A549 treated with ZK216348 at 1 μM for 4 hours (cell line): ENCODE measurements around the gene SMIM32. TPM values are rescaled to one million over a fixed set of nuclear protein-coding genes. Genes with fewer than 3 reads are reported as not detected.

Source experiments
- total RNA-seq: library from RNA; stranded (reverse); fragments of 200-300 nt; extraction: Qiagen RNA extraction; gene quantifications from 5 replicates; pipeline ENCODE4 v1.2.3, GENCODE V29; 2022; ENCODE audit warnings: low read depth

Gene SMIM32
- total RNA-seq = not detected in 5 replicates

GRCh38 chr5:136192526-136193321 lies at the start of gene SMIM32:
SMIM32 (minus strand) TSS chr5:136193162; CDS start chr5:136192524, 638 bp downstream.

Other genes starting within 250 kb of the SMIM32 start
- not detected in 5 replicates for gene LECT2, start 238.2 kb downstream of the SMIM32 start, total RNA-seq
- gene TGFBI, start 164.2 kb downstream of the SMIM32 start, total RNA-seq = 1,493 to 2,078 TPM (median 1,745 TPM) in 5 replicates
- 19.9 to 36.7 TPM (median 28.3 TPM) in 5 replicates for gene SMAD5, start 60.3 kb downstream of the SMIM32 start, total RNA-seq
- gene TRPC7, start 172.4 kb upstream of the SMIM32 start, total RNA-seq = not detected in 5 replicates